GM12878 (cell line): ENCODE measurements around the gene RAD51B. TPM values are rescaled to one million over a fixed set of nuclear protein-coding genes. Genes with fewer than 3 reads are reported as not detected.

Experiments used
- CEBPB ChIP-seq, 2 experiments: fragments of 150-350 bp in 1 of 2; IDR thresholded peaks; 2 replicates each; pipeline ENCODE4 v1.6.1; 2012 to 2014; ENCODE audit warnings: low read depth in 2 of 2, low read length in 2 of 2, borderline replicate concordance in 1 of 2, inconsistent platforms in 1 of 2
- E2F8 ChIP-seq: fragments of 450-650 bp; IDR thresholded peaks from 2 replicates; pipeline ENCODE4 v1.6.1; 2018; ENCODE audit warnings: mild to moderate bottlenecking, low read depth, moderate library complexity; ENCODE audit not compliant: partially characterized antibody
- FOS ChIP-seq: IDR thresholded peaks from 3 replicates; pipeline ENCODE4 v1.6.1; 2011; ENCODE audit warnings: borderline replicate concordance; ENCODE audit not compliant: insufficient read length; ENCODE audit errors: extremely low read depth
- FOXM1 ChIP-seq: IDR thresholded peaks from 2 replicates; pipeline ENCODE4 v1.6.1; 2012; ENCODE audit warnings: low read depth, mild to moderate bottlenecking, inconsistent platforms, low read length, moderate library complexity
- GABPA ChIP-seq: IDR thresholded peaks from 2 replicates; pipeline ENCODE4 v1.6.1; 2014; ENCODE audit warnings: antibody characterized with exemption, low read depth, mild to moderate bottlenecking, inconsistent platforms
- HDAC2 ChIP-seq: fragments of 200-600 bp; sonication (generic); IDR thresholded peaks from 2 replicates; pipeline ENCODE4 v1.6.1; 2017
- HSF1 ChIP-seq: fragments of 150-350 bp; IDR thresholded peaks from 2 replicates; pipeline ENCODE4 v1.6.1; 2014; ENCODE audit warnings: mild to moderate bottlenecking, low read depth, low read length
- KDM1A ChIP-seq: fragments of 200-600 bp; sonication (generic); IDR thresholded peaks from 2 replicates; pipeline ENCODE4 v1.6.1; 2016; ENCODE audit warnings: borderline replicate concordance
- MAX ChIP-seq: IDR thresholded peaks from 2 replicates; pipeline ENCODE4 v1.6.1; 2012; ENCODE audit warnings: low read depth, low read length, improper control_type of control experiment
- MYC ChIP-seq: IDR thresholded peaks from 2 replicates; pipeline ENCODE4 v1.6.1; 2011; ENCODE audit warnings: mild to moderate bottlenecking, low read length, moderate library complexity, inconsistent platforms; ENCODE audit not compliant: insufficient read depth, insufficient replicate concordance, insufficient read length, severe bottlenecking
- NFXL1 ChIP-seq: fragments of 450-650 bp; IDR thresholded peaks from 2 replicates; pipeline ENCODE4 v1.6.1; 2017; ENCODE audit warnings: antibody characterized with exemption, mild to moderate bottlenecking, borderline replicate concordance
- POLR2AphosphoS5 ChIP-seq: IDR thresholded peaks from 2 replicates; pipeline ENCODE4 v1.6.1; 2011; ENCODE audit warnings: mild to moderate bottlenecking, low read length, inconsistent platforms
- RELB ChIP-seq: fragments of 450-650 bp; IDR thresholded peaks from 2 replicates; pipeline ENCODE4 v1.6.1; 2017; ENCODE audit warnings: low read depth, mild to moderate bottlenecking, moderate library complexity
- SIN3A ChIP-seq: IDR thresholded peaks from 2 replicates; pipeline ENCODE4 v1.6.1; 2012; ENCODE audit warnings: low read depth, low read length, improper control_type of control experiment
- SMARCA5 ChIP-seq: fragments of 450-650 bp; IDR thresholded peaks from 2 replicates; pipeline ENCODE4 v1.6.1; 2017; ENCODE audit warnings: mild to moderate bottlenecking
- SP1 ChIP-seq: IDR thresholded peaks from one replicate; pipeline ENCODE4 v1.6.1; 2011; ENCODE audit warnings: low read depth, low read length
- SPI1 ChIP-seq: IDR thresholded peaks from 2 replicates; pipeline ENCODE4 v1.6.1; 2011; ENCODE audit warnings: low read depth, mild to moderate bottlenecking, low read length, moderate library complexity, borderline replicate concordance; ENCODE audit not compliant: insufficient read depth
- TAF1 ChIP-seq: IDR thresholded peaks from 2 replicates; pipeline ENCODE4 v1.6.1; 2011; ENCODE audit warnings: mild to moderate bottlenecking, low read depth, low read length, borderline replicate concordance
- TCF12 ChIP-seq: IDR thresholded peaks from 2 replicates; pipeline ENCODE4 v1.6.1; 2011; ENCODE audit warnings: low read depth, mild to moderate bottlenecking, low read length
- ZNF687 ChIP-seq: fragments of 450-650 bp; IDR thresholded peaks from 2 replicates; pipeline ENCODE4 v1.6.1; 2017; ENCODE audit warnings: mild to moderate bottlenecking, moderate library complexity
- polyA plus RNA-seq, 11 experiments: library from polyadenylated mRNA; depleted of rRNA in 4 of 11; unstranded in 6 of 11; stranded (reverse) in 5 of 11; fragments of >200 nt; fragmentation: Nextera tagmentation in 4 of 11; fragmentation: Illumina TruSeq in 1 of 11; extraction: Ambion mirVana in 4 of 11; extraction: Trizol in 1 of 11; gene quantifications; 1 replicate in 1 of 11; 2 replicates in 10 of 11; pipeline versions ENCODE4 v1.2.1 to v1.2.3, GENCODE V29; 2011 to 2016; ENCODE audit warnings: inconsistent platforms in 2 of 11, missing spikeins in 2 of 11, low read depth in 1 of 11
- total RNA-seq, 4 experiments: library from RNA; depleted of rRNA in 3 of 4; stranded (reverse); fragments of >200 nt in 3 of 4; fragmentation: Illumina TruSeq in 1 of 4; extraction: Trizol in 1 of 4; gene quantifications; 2 replicates each; pipeline versions ENCODE4 v1.2.1 to v1.2.3, GENCODE V29; 2013 to 2021

Gene RAD51B
- total and polyA plus RNA-seq, 10 of the 15 experiments (the other 5 are each of a cell fraction or from before 2014, with no cell fraction given) = 9.8 to 26.8 (median 21.3) TPM

GRCh38 chr14:68741839-68742470 is 922.4 kb downstream of the RAD51B start (continued):
- TF ChIP-seq ZNF687 = peak; percentile 57
- peak; percentile 98 for TF ChIP-seq SPI1
- TF ChIP-seq SIN3A = no peak
- TF ChIP-seq TAF1 = 0 out of 2 replicates have a peak, but pooled peaks have one; percentile 28
- TF ChIP-seq FOXM1 = peak; percentile 96
- TF ChIP-seq TCF12 = peak; percentile 74; the same call in 1 of the 2 replicates
- peak; percentile 97 for TF ChIP-seq RELB
- TF ChIP-seq GABPA = no peak
- TF ChIP-seq POLR2AphosphoS5 = no peak
- TF ChIP-seq HSF1 = no peak
- no peak for TF ChIP-seq MYC
- no peak for TF ChIP-seq MAX
- TF ChIP-seq NFXL1 = no peak
- no peak for TF ChIP-seq FOS
- TF ChIP-seq HDAC2 = no peak
- TF ChIP-seq SP1 = peak; percentile 67
- TF ChIP-seq CEBPB (IDR thresholded peaks at IDR 0.05; ENCODE audit: borderline replicate concordance in 1 of 2, low read depth in 2 of 2, low read length in 2 of 2) = no peak
- TF ChIP-seq KDM1A = no peak
- TF ChIP-seq E2F8 = no peak
- TF ChIP-seq SMARCA5 = no peak
